ENCODE measurements around the gene TULP1. TPM values are rescaled to one million over a fixed set of nuclear protein-coding genes. Genes with fewer than 3 reads are reported as not detected.
A peak's percentile ranks its signal among the peaks of the same experiment; 100 is the strongest.
"Not testable (repeated sequence)": the region's sequence is repeated elsewhere in the genome, so short reads cannot be mapped to it uniquely, and the experiment has no call there.

TULP1 gene
- total and polyA plus RNA-seq, 5 donors from 2014 or later = not detected

DNA sequence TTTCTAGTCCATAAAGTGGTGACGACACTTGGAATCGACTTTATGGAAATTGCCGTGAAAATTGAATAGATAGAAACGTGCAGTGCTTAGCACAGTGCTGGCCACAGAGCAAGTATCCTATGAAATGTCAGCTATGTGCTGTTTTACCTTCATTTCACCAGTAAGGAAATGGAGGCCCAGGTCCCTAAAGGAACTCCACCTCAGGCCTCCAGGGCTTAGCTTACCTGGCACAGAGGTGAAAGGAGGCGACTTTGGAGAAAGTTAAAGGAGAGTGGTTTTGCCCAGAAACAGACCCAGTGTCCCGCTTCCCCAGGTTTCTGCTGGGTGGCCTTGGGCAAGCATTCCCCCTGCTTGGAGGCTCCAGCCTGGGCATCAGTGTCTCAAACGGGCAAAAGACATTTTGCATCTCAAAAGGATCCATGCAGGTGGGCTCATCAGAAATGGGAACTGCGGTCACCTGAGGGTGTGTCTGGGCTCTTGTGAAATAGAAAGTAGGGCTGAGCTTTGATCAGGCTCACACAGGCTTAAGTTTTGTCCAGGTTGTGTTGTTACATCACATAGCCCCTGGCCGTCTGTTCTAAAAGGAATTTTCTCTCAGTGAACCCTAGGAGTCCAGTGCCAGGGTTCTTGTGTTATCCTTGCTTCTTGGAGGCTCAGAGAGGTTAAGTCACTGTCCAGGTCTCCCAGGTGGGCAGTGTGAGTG, 6.8 kb upstream of the TULP1 start:
- H3K4me1 Mint-ChIP-seq = peaks cover 0 to 16% (median 9%) of the 10 kb centered on the region in 4 donors
- no peak for ATAC-seq (ENCODE audit: low read depth in 2 of 2)
- no peak for DNase-seq
- H3K4me3 Mint-ChIP-seq = no peak overlapping the region
- Histone ChIP-seq H3K4me3 (ENCODE audit: low read depth, low read length) (no peak overlapping the region), H3K4me1 (ENCODE audit: control insufficient read depth, insufficient read depth, low read length, poor library complexity, severe bottlenecking) (peaks cover 11% of the 10 kb centered on the region), H3K27ac (ENCODE audit: insufficient read depth, low read length, poor library complexity, severe bottlenecking) (no peak overlapping the region), H3K27me3 (ENCODE audit: control insufficient read depth, insufficient read depth, low read length) (no peaks in the 10 kb centered on the region), H3K9me3 (ENCODE audit: control insufficient read depth in 2 of 2, low read length in 2 of 2) (no peaks in the 10 kb centered on the region), H3K36me3 (ENCODE audit: control insufficient read depth, insufficient read depth, low read length) (no peaks in the 10 kb centered on the region)
- no peaks in the 10 kb centered on the region for H3K36me3 Mint-ChIP-seq
- H3K27me3 Mint-ChIP-seq = no peaks in the 10 kb centered on the region
- no peak overlapping the region for H3K27ac Mint-ChIP-seq
- no peaks in the 10 kb centered on the region for H3K9me3 Mint-ChIP-seq

DNA sequence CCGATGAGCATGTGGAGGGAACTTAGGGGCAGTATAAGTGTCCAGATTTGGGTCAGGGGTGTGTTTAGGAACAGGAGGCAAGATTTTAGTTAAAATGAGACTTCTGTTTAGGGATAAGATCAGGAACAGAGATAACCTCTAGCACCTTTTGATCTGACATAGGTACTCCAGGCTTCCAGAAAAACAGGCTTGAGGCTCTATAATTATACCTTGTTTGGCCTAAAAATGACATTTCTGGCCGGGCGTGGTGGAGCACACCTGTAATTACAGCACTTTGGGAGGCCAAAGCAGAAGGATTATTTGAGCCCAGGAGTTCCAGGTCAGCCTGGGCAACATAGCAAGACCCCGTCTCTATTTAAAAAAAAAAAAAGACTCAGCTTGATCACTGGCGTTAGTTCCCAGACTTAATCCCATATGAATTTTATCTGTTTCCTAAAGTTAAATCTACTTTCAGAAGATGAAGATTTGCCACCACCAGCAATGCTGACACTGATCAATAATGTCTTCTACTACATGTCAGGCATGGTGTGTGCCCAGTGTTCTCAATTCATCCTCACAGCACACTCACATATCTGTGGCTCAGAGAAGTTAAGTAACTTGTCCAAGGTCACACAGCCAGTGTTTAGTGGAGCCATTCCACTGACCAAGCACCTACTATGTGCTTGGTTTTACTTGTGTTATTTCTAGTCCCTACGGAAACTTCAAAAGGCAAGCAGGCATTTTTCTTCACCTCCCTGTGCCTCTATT, 6.0 kb upstream of the TULP1 start:
- peaks cover 0 to 15% (median 8%) of the 10 kb centered on the region in 4 donors for H3K4me1 Mint-ChIP-seq
- Histone ChIP-seq H3K9me3 (ENCODE audit: control insufficient read depth in 2 of 2, low read length in 2 of 2) (no peaks in the 10 kb centered on the region), H3K4me3 (ENCODE audit: low read depth, low read length) (no peak overlapping the region), H3K36me3 (ENCODE audit: control insufficient read depth, insufficient read depth, low read length) (no peaks in the 10 kb centered on the region), H3K27me3 (ENCODE audit: control insufficient read depth, insufficient read depth, low read length) (no peaks in the 10 kb centered on the region), H3K4me1 (ENCODE audit: control insufficient read depth, insufficient read depth, low read length, poor library complexity, severe bottlenecking) (peaks cover 11% of the 10 kb centered on the region), H3K27ac (ENCODE audit: insufficient read depth, low read length, poor library complexity, severe bottlenecking) (no peak overlapping the region)
- H3K9me3 Mint-ChIP-seq = no peaks in the 10 kb centered on the region
- ATAC-seq (ENCODE audit: low read depth in 2 of 2) (no peak), DNase-seq (no peak)
- H3K27ac Mint-ChIP-seq = no peak overlapping the region
- H3K27me3 Mint-ChIP-seq = peaks cover 4% of the 10 kb centered on the region
- H3K4me3 Mint-ChIP-seq = no peak overlapping the region
- no peaks in the 10 kb centered on the region for H3K36me3 Mint-ChIP-seq

DNA sequence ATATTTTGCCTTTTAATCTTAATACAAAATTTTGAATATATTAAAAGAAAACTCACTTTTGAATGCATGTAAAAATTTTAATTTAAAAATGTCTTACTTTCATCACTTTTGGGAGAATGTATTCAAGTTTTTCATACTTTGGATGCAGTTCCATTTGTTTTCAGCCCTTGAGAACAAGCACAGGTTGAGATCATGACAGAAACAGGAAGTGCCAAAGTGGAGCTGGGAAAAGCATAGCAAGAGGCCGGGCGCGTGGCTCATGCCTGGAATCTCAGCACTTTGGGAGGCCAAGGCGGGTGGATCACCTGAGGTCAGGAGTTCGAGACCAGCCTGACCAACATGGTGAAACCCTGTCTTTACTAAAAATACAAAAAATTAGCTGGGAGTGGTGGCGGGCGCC, 5.3 kb upstream of the TULP1 start:
- H3K4me3 ChIP-seq (ENCODE audit: low read depth, low read length); H3K27me3 Mint-ChIP-seq; H3K36me3 ChIP-seq (ENCODE audit: control insufficient read depth, insufficient read depth, low read length); H3K27ac Mint-ChIP-seq; H3K4me3 Mint-ChIP-seq; ATAC-seq (ENCODE audit: low read depth in 2 of 2); DNase-seq; H3K27ac ChIP-seq (ENCODE audit: insufficient read depth, low read length, poor library complexity, severe bottlenecking); H3K9me3 ChIP-seq (ENCODE audit: control insufficient read depth in 2 of 2, low read length in 2 of 2); H3K4me1 Mint-ChIP-seq; H3K36me3 Mint-ChIP-seq; H3K9me3 Mint-ChIP-seq; H3K4me1 ChIP-seq (ENCODE audit: control insufficient read depth, insufficient read depth, low read length, poor library complexity, severe bottlenecking); H3K27me3 ChIP-seq (ENCODE audit: control insufficient read depth, insufficient read depth, low read length): not testable (repeated sequence)

DNA sequence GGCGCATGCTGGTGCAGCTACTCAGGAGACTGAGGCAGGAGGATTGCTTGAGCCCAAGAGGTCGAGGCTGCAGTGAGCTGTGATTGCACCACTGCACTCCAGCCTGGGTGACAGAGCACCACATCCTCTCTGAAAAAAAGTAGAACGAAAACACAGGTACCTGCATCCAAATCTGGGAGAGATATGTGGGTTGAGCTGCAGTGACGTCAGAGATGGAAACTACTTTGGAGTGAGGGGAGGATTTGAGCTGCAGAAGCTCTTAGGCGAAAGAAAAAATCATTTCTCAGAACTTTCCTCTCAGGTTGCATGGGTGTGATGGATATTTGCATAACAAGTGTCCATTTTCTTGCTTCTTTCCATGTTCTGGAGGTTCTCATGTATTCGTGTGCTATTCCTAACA, 4.0 kb upstream of the TULP1 start:
- H3K9me3 ChIP-seq (ENCODE audit: control insufficient read depth in 2 of 2, low read length in 2 of 2) = no peaks in the 10 kb centered on the region
- ATAC-seq (ENCODE audit: low read depth in 2 of 2) (no peak), DNase-seq (no peak)
- H3K27ac Mint-ChIP-seq = no peak overlapping the region
- no peaks in the 10 kb centered on the region for H3K9me3 Mint-ChIP-seq
- no peaks in the 10 kb centered on the region for H3K36me3 ChIP-seq (ENCODE audit: control insufficient read depth, insufficient read depth, low read length)
- no peak overlapping the region for H3K4me3 ChIP-seq (ENCODE audit: low read depth, low read length)
- H3K4me3 Mint-ChIP-seq = no peak overlapping the region
- H3K4me1 Mint-ChIP-seq = peaks cover 0 to 5% (median 0%) of the 10 kb centered on the region in 4 donors
- H3K4me1 ChIP-seq (ENCODE audit: control insufficient read depth, insufficient read depth, low read length, poor library complexity, severe bottlenecking) = peaks cover 1% of the 10 kb centered on the region
- H3K36me3 Mint-ChIP-seq = no peaks in the 10 kb centered on the region
- H3K27ac ChIP-seq (ENCODE audit: insufficient read depth, low read length, poor library complexity, severe bottlenecking) = no peak overlapping the region
- H3K27me3 ChIP-seq (ENCODE audit: control insufficient read depth, insufficient read depth, low read length) = no peaks in the 10 kb centered on the region
- H3K27me3 Mint-ChIP-seq = peaks cover 9% of the 10 kb centered on the region

DNA sequence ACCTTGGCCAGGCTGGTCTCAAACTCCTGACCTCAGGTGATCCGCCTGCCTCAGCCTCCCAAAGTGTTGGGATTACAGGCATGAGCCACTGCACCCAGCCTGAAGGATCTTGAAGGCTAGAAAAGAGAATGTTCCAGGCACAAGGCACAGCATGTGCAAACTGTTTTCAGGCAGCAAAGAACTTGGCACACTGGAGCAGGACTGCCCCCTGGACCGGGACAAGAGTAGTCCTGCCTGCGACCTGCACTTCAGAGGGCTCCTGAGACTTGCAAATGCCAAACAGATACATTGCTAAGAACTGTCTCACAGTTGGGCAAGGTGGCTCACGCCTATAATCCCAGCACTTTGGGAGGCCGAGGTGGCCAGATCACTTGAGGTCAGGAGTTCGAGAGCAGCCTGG, 3.2 kb upstream of the TULP1 start:
- not testable (repeated sequence) for DNase-seq

DNA sequence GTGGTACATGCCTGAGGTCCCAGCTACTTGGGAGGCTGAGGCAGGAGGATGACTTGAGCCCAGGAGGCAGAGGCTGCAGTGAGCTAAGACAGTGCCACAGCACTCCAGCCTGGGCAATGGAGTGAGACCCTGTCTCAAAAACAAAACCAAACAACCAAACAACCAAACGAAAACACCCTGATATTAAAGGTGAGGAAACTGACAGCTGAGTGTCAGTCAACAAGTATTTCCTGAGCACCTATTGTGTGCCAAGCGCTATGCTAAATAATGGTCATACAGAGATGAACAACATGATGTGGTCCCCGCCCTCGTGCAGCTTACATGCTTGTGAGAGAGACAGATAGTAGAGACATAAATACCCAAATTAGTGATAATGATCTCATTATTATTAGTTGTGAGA, 1.9 kb upstream of the TULP1 start:
- no peaks in the 10 kb centered on the region for H3K9me3 Mint-ChIP-seq
- peak overlapping the region in 1 of 4 donors; percentile 16 for H3K4me3 Mint-ChIP-seq
- H3K27me3 ChIP-seq (ENCODE audit: control insufficient read depth, insufficient read depth, low read length) = peaks cover 6% of the 10 kb centered on the region
- no peaks in the 10 kb centered on the region for H3K36me3 ChIP-seq (ENCODE audit: control insufficient read depth, insufficient read depth, low read length)
- H3K27ac Mint-ChIP-seq = no peak overlapping the region
- DNase-seq = no peak
- H3K4me1 Mint-ChIP-seq = peaks cover 0 to 5% (median under 1%) of the 10 kb centered on the region in 4 donors
- no peaks in the 10 kb centered on the region for H3K36me3 Mint-ChIP-seq
- peaks cover 4% of the 10 kb centered on the region for H3K4me1 ChIP-seq (ENCODE audit: control insufficient read depth, insufficient read depth, low read length, poor library complexity, severe bottlenecking)
- ATAC-seq (ENCODE audit: low read depth in 2 of 2) = no peak
- H3K9me3 ChIP-seq (ENCODE audit: control insufficient read depth in 2 of 2, low read length in 2 of 2) = no peaks in the 10 kb centered on the region
- no peak overlapping the region for H3K27ac ChIP-seq (ENCODE audit: insufficient read depth, low read length, poor library complexity, severe bottlenecking)
- H3K4me3 ChIP-seq (ENCODE audit: low read depth, low read length) = no peak overlapping the region
- peaks cover 15% of the 10 kb centered on the region for H3K27me3 Mint-ChIP-seq

More for the DNA sequence above, 3.2 kb upstream of the TULP1 start:
- H3K36me3 ChIP-seq (ENCODE audit: control insufficient read depth, insufficient read depth, low read length); ATAC-seq (ENCODE audit: low read depth in 2 of 2); H3K27ac Mint-ChIP-seq; H3K27me3 ChIP-seq (ENCODE audit: control insufficient read depth, insufficient read depth, low read length); H3K9me3 Mint-ChIP-seq; H3K4me1 Mint-ChIP-seq; H3K4me3 ChIP-seq (ENCODE audit: low read depth, low read length); H3K4me1 ChIP-seq (ENCODE audit: control insufficient read depth, insufficient read depth, low read length, poor library complexity, severe bottlenecking); H3K27ac ChIP-seq (ENCODE audit: insufficient read depth, low read length, poor library complexity, severe bottlenecking); H3K9me3 ChIP-seq (ENCODE audit: control insufficient read depth in 2 of 2, low read length in 2 of 2); H3K4me3 Mint-ChIP-seq; H3K36me3 Mint-ChIP-seq: not testable (repeated sequence)
- peaks cover 12% of the 10 kb centered on the region for H3K27me3 Mint-ChIP-seq

DNA sequence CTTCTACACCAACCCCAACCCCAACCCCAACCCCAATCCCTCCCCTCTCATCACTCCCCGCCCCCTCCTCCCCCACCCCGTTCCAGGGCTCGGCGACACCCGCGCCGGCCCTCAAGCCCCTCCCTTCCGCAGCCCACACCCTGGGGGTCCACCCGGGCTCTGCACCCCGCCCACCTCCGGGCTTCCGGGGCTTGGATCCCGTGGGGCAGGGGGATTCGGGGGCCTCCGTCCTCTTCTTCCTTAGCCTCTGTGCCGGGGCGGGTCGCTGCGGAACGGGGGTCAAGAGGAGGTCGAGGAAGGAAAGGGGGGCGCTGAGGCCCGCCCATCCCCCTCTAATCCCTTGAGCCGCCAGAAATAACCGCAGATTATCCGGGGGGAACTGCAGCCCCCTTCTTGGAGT, 690 bp downstream of the TULP1 start:
- H3K9me3 ChIP-seq (ENCODE audit: control insufficient read depth in 2 of 2, low read length in 2 of 2) = no peaks in the 10 kb centered on the region
- no peak overlapping the region for H3K4me3 ChIP-seq (ENCODE audit: low read depth, low read length)
- H3K36me3 ChIP-seq (ENCODE audit: control insufficient read depth, insufficient read depth, low read length) = no peaks in the 10 kb centered on the region
- Mint-ChIP-seq H3K27me3 (peaks cover 24% of the 10 kb centered on the region), H3K4me1 (peaks cover 0 to 5% (median under 1%) of the 10 kb centered on the region in 4 donors), H3K27ac (no peak overlapping the region), H3K9me3 (no peaks in the 10 kb centered on the region), H3K4me3 (no peak overlapping the region), H3K36me3 (no peaks in the 10 kb centered on the region)
- ATAC-seq (ENCODE audit: low read depth in 2 of 2) (no peak), DNase-seq (no peak)
- no peak overlapping the region for H3K27ac ChIP-seq (ENCODE audit: insufficient read depth, low read length, poor library complexity, severe bottlenecking)
- H3K27me3 ChIP-seq (ENCODE audit: control insufficient read depth, insufficient read depth, low read length) = peaks cover 7% of the 10 kb centered on the region
- H3K4me1 ChIP-seq (ENCODE audit: control insufficient read depth, insufficient read depth, low read length, poor library complexity, severe bottlenecking) = peaks cover 4% of the 10 kb centered on the region

- DNase-seq = no peak
- Mint-ChIP-seq H3K27ac (no peak overlapping the region), H3K4me1 (peaks cover 0 to 5% (median under 1%) of the 10 kb centered on the region in 4 donors), H3K27me3 (peaks cover 24% of the 10 kb centered on the region), H3K9me3 (no peaks in the 10 kb centered on the region), H3K4me3 (no peak overlapping the region), H3K36me3 (no peaks in the 10 kb centered on the region)
- Histone ChIP-seq H3K4me3 (ENCODE audit: low read depth, low read length) (no peak overlapping the region), H3K27me3 (ENCODE audit: control insufficient read depth, insufficient read depth, low read length) (peaks cover 8% of the 10 kb centered on the region), H3K27ac (ENCODE audit: insufficient read depth, low read length, poor library complexity, severe bottlenecking) (no peak overlapping the region), H3K4me1 (ENCODE audit: control insufficient read depth, insufficient read depth, low read length, poor library complexity, severe bottlenecking) (peaks cover 4% of the 10 kb centered on the region), H3K36me3 (ENCODE audit: control insufficient read depth, insufficient read depth, low read length) (no peaks in the 10 kb centered on the region), H3K9me3 (ENCODE audit: control insufficient read depth in 2 of 2, low read length in 2 of 2) (no peaks in the 10 kb centered on the region)
- no peak for ATAC-seq (ENCODE audit: low read depth in 2 of 2)
Measured at GRCh38 chr6:35511562-35511941, 1.1 kb downstream of the TULP1 start.

Measured in CD4-positive, CD25-positive, alpha-beta regulatory T cell (primary cell).